Kidney glomerular epithelial cell (primary cell): Measurements from ENCODE around the gene PEX11G.
A peak's percentile ranks its signal among the peaks of the same experiment; 100 is the strongest.

Experiments
- DNase-seq: peaks from one replicate; lab custom pipeline; 2025; lab: John Stamatoyannopoulos, UW

The PEX11G gene

DNA sequence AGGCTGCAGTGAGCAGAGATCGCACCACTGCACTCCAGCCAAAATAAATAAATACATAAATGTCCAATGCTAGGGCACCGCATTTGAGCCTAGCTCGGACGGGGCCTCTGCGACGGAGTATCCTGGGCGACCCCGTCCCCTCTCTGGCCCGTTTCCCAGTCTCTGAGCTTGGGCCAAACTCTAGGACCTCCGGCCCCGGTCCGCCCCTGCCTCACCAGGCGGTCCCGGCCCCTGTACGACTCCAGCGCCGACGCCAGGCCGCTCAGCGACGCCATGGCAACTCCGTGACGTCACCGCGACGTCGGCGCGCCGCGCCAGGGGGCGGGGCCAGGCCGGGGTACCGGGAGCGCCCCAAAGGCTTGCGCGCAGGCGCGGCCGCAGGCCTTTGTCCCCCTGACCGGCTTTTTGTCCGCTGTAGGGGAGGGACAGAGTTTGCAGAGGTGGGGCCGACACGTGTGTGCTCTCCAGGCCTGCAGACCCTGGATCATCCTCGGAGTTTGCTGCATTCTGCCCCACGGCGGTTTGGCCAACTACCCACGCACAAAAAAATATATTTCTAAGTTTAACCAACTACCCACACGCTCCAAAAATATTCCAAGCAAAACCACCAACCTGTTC, at the start of gene PEX11G:
PEX11G (minus strand) TSS at position 300 of the 618 bp plus-strand sequence; CDS start at position 275, 25 bp downstream.
- DNase-seq: peak; percentile 74

- no peak for DNase-seq
Measured at GRCh38 chr19:7535998-7536695, 47.3 kb upstream of the PEX11G start.

GRCh38 chr19:7535047-7535997, 46.5 kb upstream of the PEX11G start, which contains the start of gene PNPLA6:
Gene PNPLA6, plus strand, starts transcription at chr19:7535717. Its CDS starts 72 bp downstream, at chr19:7535789.
- peak; percentile 82 for DNase-seq

DNA sequence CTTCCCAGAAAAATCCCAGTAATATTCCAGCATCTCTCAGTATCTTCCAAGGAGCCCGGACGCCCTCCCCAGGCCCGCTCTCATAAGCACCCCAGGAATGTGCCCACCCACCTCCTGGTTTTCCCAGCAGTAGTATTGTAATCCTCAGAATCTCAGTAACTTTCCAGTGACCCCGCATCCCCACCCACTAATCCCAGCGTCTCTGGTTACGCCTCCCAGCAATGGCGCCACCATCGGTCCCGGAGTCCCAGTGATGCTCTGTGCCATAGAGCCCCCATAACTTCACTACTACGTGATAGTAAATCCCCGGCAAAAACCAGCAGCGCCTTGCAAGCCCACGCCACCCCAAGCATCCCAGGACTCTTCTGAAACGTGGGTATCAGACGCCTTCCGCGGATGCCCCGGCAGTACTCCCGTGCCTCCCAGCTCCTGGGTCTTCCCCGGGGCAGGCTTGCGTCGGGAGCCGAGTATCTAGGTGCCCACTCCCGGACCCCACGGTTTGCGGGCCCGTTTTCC, 45.8 kb upstream of the PEX11G start:
- peak; percentile 33 for DNase-seq

- DNase-seq: peak; percentile 45
Measured at GRCh38 chr19:7533925-7534480, 45.2 kb upstream of the PEX11G start.

DNA sequence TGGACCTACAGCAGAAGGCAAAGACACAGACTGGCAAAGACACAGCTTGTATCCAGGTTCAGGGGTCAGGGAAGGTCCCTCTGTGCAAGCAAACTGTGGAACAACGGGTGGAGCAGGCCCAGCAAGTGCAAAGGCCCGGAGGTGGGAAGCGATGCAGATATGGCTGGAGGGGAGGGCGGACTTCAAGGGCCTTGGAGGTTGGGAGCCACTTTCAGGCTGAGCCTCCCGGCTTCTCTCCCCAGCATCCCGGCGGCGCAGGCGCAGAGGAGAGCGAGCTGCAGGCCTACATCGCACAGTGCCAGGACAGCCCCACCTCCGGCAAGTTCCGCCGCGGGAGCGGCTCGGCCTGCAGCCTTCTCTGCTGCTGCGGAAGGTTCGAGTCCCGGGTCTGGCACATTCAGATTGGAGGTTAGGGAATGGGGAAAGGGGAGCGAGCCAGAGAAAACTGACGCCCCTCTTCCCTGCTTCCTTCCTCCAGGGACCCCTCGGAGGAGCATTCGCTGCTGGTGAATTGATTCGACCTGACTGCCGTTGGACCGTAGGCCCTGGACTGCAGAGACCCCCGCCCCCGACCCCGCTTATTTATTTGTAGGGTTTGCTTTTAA, 44.5 kb upstream of the PEX11G start:
- no peak for DNase-seq

GRCh38 chr19:7529610-7530490, 41.0 kb upstream of the PEX11G start:
- no peak for DNase-seq

DNA sequence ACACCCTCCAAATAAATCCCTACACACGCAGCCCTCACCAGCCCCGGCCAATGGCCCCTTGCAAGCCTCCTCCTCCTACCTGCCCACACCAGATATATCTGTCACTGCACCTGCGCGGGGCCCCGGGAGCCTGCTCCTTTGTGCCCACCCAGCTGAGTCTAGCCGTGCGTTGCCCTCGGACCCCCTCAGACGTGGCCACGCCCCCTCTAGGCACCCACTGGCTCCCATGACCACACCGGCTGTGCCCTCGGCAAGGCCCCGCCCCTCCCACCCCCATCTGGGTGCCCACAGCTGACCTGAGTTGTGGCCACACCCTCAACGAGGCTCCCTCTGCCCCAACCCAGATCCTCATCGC, 40.4 kb upstream of the PEX11G start:
- no peak for DNase-seq

DNA sequence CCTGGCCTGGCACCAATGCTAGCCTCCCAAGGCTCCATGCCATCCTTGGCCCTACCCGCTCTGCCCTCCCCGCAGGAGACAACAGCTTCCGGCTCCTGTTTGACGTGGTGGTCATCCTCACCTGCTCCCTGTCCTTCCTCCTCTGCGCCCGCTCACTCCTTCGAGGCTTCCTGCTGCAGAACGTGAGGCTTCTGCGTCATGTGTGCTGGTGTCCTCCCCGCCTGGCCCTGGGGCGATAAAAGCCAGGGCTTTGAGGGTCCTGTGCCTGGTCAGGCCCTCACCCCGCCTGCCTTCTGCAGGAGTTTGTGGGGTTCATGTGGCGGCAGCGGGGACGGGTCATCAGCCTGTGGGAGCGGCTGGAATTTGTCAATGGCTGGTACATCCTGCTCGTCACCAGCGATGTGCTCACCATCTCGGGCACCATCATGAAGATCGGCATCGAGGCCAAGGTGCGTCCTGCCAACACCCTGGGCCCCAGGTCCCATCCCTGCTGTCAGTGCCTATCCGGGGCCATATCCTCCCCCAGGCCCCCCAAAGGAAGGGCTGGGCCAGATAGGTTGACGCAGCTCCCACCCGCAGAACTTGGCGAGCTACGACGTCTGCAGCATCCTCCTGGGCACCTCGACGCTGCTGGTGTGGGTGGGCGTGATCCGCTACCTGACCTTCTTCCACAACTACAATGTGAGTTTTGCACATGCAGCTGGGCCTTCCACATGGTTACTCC, 39.8 kb upstream of the PEX11G start:
- DNase-seq: no peak

- DNase-seq: no peak
Measured at GRCh38 chr19:7528192-7528519, 39.3 kb upstream of the PEX11G start.

- DNase-seq: no peak
Measured at GRCh38 chr19:7527516-7528191, 38.8 kb upstream of the PEX11G start.

DNA sequence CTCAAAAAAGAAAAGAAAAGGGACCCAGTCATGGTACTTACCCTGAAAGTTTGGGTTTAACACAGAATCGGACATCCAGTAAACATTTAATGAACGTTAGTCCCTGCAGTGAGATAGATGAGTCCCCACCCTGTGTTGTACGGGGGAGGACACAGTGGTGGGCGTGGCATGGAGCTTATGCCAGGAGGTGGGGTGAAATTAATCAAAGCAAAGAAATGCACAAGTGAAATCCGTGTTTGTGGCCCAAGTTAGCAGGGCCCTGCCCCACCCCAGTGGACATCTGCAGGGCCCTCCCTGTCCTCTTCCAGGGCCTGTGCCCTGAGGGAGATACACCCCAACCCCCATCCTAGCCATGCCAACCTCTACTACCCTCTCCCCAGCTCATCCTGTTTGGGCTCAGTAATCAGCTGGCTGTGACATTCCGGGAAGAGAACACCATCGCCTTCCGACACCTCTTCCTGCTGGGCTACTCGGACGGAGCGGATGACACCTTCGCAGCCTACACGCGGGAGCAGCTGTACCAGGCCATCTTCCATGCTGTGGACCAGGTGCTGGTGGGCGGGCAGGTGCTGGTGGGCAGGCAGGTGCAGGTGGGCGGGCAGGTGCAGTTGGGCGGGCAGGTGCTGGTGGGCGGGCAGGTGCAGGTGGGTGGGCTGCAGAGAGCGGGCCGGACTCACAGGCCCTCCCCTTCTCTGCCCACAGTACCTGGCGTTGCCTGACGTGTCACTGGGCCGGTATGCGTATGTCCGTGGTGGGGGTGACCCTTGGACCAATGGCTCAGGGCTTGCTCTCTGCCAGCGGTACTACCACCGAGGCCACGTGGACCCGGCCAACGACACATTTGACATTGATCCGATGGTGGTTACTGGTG, 37.5 kb upstream of the PEX11G start:
- DNase-seq: no peak

GRCh38 chr19:7524992-7525739, 36.3 kb upstream of the PEX11G start:
- no peak for DNase-seq

- no peak for DNase-seq
Measured at GRCh38 chr19:7524523-7524922, 35.7 kb upstream of the PEX11G start.

DNA sequence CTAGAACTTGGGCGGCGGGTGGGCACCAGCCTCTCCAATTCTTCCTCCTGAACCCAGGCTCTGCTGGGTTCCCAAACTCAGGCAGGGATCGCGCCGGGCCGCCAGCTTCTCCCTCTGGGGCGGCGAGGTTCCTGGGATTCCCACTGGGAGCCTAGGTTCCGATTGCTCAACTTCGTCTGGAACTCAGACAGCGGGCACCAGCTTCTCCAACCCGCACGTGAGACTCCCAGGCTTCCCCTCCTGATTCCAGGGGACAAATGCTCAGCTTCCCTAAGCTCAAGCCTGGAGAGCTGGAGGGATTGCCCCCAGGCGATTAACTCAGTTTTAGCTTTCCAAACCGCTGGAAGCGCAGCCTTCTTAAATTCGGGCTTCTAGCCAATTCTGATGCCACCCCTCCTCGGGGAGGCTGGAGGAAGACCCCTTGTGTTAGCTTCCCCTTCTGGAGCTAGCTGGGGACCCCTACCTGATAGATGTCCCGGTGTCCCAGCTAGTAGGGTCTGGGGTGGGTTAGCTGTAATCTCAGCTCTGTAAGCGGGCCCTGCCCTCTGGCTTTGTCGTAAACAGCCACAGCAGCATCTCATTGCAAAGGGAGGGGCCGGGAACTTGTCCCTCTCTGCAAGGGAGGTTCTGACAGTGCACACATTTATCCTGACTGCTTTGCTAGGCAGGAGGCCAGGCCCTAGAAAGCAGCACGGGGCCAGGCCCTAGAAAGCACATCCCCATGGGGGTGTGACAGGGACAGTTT, 34.3 kb upstream of the PEX11G start:
- no peak for DNase-seq

DNA sequence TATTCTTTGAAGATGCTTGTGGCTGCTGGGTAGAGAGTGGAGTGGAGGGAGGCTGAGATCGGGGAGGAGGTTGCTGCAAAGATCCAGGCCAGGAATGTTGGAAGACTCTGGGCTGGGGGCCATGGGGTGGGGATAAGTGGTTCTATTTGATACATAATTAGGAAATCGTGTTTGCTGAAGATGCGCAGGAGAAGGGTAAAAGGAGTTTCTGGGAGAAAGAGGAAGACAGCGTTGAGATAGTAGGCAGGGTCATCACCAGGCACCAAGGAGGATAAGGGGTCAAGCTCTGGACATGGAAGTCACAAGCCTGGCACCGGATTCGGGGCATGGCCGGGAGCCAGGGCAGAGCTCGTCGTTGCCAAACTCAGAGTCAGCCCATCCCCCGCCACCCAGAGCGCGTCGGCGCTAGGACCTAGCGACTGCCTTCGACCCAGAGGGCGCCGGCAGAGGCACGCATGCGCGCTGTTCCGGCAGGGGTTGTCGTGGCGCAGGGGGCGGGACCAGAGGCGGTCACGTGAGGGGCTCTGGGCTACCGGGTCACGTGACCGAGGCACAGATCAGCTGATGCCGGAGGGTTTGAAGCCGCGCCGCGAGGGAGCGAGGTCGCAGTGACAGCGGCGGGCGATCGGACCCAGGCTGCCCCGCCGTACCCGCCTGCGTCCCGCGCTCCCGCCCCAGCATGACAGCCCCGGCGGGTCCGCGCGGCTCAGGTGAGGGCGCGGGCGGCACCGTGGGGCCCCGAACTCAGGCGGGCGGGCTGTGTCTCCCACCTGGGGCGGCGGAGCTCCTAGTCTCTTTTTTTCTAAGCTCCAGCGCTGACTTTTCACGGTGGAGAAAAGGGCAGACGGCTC, 33.5 kb upstream of the PEX11G start, which contains the start of gene MCOLN1:
MCOLN1 (plus strand) TSS at position 553 of the 851 bp plus-strand sequence; CDS start at position 680, 127 bp downstream.
- DNase-seq: peak; percentile 87
